T-helper 22 cell (primary cell): ENCODE data around the gene PKDCC.

Experiments used
- DNase-seq: peaks from one replicate; pipeline ENCODE4 v3.0.0-alpha.2; 2020; ENCODE audit warnings: low read depth

The PKDCC gene

DNA sequence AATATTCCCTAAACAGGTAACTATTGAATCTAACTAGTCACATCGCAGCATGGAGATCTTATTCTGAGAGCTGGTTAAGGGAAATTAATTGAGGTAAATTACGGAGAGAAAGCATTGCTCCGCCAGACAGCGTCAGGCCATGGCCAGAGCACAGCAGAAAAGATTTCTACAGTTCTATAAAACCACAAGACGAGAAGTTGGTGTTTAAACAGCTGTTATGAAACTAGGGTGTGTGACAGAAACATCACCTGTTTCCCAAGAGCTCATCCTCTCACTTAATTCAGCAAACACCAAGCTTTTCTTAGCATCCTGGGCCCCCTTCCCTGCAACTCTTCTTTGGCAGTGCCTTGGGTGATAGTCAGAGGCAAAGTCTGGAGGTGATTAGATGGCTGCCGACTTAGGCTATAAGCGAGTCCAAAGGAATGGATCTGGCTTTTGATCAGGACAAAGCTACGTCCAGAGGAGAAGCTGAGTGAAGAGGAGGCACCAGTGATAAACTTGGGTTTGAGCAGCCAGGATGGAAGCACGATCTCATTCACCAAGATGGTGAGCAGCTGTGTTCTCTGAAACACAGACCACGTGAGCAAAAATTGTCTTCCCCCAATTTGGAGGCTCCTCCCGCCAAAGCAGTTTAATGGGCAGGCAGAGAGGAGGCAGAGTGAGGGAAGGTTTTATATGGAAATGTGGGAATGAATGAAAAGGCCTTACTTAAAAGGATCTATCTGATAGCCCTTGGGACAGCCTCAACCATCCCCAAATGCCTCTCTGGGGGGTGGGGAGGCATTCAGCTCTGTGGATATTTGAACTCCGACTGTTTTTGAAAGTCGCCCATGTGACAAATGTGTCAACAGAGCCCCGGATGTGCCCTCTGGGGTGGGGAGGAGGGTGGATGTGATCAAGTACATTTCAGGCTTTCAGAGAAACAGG lies 57.8 kb downstream of the PKDCC start:
- DNase-seq = peak; percentile 71

DNA sequence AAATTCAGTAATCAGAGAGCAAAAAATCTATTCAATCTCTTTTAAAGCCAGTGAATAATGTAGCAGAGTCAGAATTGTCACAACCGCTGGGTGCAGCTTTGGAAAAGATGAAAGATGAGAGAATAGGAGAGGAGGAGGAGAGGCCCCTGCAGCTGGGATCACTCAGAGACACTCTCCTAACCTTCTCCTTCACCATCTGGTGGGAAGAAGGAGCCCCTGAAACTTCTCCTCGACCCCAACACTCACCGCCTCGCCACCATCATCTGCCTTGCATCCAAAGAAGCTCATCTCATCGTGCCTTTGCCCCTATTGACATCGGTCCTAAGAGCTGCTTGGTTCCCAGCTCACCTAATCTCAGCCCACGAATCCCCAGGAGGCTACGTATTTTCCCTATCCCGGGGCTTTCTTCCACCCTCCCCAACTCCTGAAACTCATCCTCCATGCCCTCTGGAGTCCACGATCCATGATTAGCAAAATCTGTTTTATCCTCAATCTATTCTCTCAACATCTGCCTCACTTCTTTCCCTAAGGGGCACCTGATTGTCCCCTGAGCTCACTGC lies 58.5 kb downstream of the PKDCC start:
- DNase-seq = no peak

DNA sequence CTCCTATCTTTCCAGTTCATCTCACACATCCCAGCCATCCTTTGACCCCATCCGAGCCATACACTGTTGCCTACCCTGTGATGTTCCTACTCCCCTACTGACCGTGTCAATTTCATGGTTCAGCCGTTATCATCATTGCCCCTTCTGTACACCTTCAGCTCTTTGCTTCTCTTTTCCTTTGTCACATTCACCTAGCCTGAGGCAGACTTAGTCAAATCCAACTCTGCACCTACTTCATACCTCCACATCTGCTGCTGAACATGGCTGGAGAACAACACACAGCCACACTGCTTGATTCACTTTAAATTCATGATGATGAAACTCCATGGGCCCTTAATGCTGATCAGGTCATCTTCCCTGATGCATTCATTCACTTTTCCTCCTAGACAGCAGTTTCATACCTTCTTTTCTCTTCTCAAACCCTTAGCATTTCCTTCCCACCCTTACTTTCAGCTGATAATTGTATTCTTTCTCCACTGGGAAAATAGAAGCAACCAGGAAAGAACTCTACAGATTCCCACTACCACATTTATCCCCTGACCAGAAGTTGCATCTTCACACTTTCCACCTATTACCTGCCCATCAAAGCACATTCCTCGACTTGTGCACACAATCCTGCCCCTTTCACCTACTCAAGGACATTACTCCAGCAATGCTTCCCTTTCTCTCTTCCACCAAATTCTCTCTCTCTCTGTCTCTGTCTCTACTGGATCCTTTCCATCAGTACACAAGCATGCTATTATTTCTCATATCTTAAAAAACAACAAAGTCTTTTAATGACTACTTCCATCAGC lies 59.6 kb downstream of the PKDCC start:
- DNase-seq = no peak
